Limb (tissue), 2 donors: ENCODE results near the gene GALNT18.

Experiments
- DNase-seq, 2 donors: peaks; one replicate each; pipeline ENCODE4 v3.0.0-alpha.2; 2016; ENCODE audit errors: extremely low spot score in 2 of 2

GALNT18 gene

GRCh38 chr11:11621573-11622339 is at the start of gene GALNT18:
GALNT18 (minus strand) TSS chr11:11622005.
- peak; percentile 91 to 95 for DNase-seq

- DNase-seq, result no peak
Measured at GRCh38 chr11:11670574-11670973, 48.8 kb upstream of the GALNT18 start.

- DNase-seq, result no peak
Measured at GRCh38 chr11:11669233-11669846, 47.5 kb upstream of the GALNT18 start.

- no peak for DNase-seq
Measured at GRCh38 chr11:11668781-11669180, 47.0 kb upstream of the GALNT18 start.

- DNase-seq, result no peak
Measured at GRCh38 chr11:11668274-11668673, 46.5 kb upstream of the GALNT18 start.

- no peak for DNase-seq
Measured at GRCh38 chr11:11667056-11667455, 45.3 kb upstream of the GALNT18 start.

GRCh38 chr11:11665407-11665806 is 43.6 kb upstream of the GALNT18 start:
- DNase-seq, result no peak

GRCh38 chr11:11663907-11664306 is 42.1 kb upstream of the GALNT18 start:
- no peak for DNase-seq

- DNase-seq, result no peak
Measured at GRCh38 chr11:11662578-11662977, 40.8 kb upstream of the GALNT18 start.

GRCh38 chr11:11661326-11662040 is 39.7 kb upstream of the GALNT18 start:
- DNase-seq, result no peak

- no peak for DNase-seq
Measured at GRCh38 chr11:11660363-11660740, 38.5 kb upstream of the GALNT18 start.

- no peak for DNase-seq
Measured at GRCh38 chr11:11659567-11660362, 38.0 kb upstream of the GALNT18 start.

- no peak for DNase-seq
Measured at GRCh38 chr11:11657218-11657955, 35.6 kb upstream of the GALNT18 start.

- DNase-seq, result no peak
Measured at GRCh38 chr11:11641581-11641980, 19.8 kb upstream of the GALNT18 start.

- DNase-seq, result no peak
Measured at GRCh38 chr11:11640996-11641395, 19.2 kb upstream of the GALNT18 start.

GRCh38 chr11:11640152-11640551 is 18.3 kb upstream of the GALNT18 start:
- DNase-seq, result no peak

GRCh38 chr11:11636671-11637070 is 14.9 kb upstream of the GALNT18 start:
- DNase-seq, result no peak

- DNase-seq, result no peak
Measured at GRCh38 chr11:11635443-11635842, 13.6 kb upstream of the GALNT18 start.

- DNase-seq, result no peak
Measured at GRCh38 chr11:11629368-11629767, 7.6 kb upstream of the GALNT18 start.

GRCh38 chr11:11628651-11629050 is 6.8 kb upstream of the GALNT18 start:
- no peak for DNase-seq

GRCh38 chr11:11626128-11626527 is 4.3 kb upstream of the GALNT18 start:
- no peak for DNase-seq
